ENCODE results near the gene LEMD3. TPM values are rescaled to one million over a fixed set of nuclear protein-coding genes. Genes with fewer than 3 reads are reported as not detected.
A peak's percentile ranks its signal among the peaks of the same experiment; 100 is the strongest.

LEMD3 gene
- total RNA-seq, 2 experiments from 2014 or later = 67.1 to 68.8 TPM

DNA sequence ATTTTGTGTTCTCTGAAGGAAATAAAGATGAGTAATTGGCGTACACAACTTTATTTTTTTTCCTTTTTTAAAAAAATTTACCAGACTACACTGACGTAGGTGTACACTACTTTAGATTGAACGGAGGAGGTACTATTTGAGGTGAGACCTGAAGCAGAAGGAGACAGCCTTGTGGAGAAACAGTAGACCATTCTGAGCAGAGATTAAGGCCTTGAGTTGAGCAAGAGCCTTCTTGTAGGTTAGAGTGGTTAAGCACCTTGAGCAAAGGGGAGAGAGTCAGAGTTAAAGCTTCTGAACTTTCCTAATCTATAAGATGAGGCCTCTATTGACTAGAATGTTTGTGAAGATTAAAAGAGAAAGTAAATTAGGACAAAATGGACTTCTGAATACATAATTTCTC lies 2.5 kb downstream of the LEMD3 start:
- H3K9me3 ChIP-seq (ENCODE audit: control insufficient read depth in 1 of 2, insufficient read depth in 1 of 2, low read length in 2 of 2) = no peaks in the 10 kb centered on the region
- peaks cover 24% of the 10 kb centered on the region for H3K4me1 Mint-ChIP-seq (ENCODE audit: low read depth)
- intact Hi-C loops (cut with DNase I, micrococcal nuclease) = loop anchor here (5.0 to 10.0 kb wide), 6 partner anchors 35 to 1133 kb away; partner anchors contain the start of genes HELB (in 1 of the 2), KICS2 (in 1 of the 2), LLPH (in 1 of the 2) and XPOT (in 1 of the 2)
- no peak overlapping the region for H3K27ac ChIP-seq (ENCODE audit: low read depth in 1 of 2, low read length in 2 of 2)
- ATAC-seq (ENCODE audit: poor library complexity) (peak; percentile 35), DNase-seq (peak in 3 of 14 experiments; percentile 19 to 69 (median 53))
- TF ChIP-seq, protein P1, sequence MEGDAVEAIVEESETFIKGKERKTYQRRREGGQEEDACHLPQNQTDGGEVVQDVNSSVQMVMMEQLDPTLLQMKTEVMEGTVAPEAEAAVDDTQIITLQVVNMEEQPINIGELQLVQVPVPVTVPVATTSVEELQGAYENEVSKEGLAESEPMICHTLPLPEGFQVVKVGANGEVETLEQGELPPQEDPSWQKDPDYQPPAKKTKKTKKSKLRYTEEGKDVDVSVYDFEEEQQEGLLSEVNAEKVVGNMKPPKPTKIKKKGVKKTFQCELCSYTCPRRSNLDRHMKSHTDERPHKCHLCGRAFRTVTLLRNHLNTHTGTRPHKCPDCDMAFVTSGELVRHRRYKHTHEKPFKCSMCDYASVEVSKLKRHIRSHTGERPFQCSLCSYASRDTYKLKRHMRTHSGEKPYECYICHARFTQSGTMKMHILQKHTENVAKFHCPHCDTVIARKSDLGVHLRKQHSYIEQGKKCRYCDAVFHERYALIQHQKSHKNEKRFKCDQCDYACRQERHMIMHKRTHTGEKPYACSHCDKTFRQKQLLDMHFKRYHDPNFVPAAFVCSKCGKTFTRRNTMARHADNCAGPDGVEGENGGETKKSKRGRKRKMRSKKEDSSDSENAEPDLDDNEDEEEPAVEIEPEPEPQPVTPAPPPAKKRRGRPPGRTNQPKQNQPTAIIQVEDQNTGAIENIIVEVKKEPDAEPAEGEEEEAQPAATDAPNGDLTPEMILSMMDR (IDR thresholded peaks at IDR 0.05) = no peak
- peak overlapping the region; percentile 19 for H3K4me3 ChIP-seq (ENCODE audit: low read length)
- ChIA-PET POLR2A (interaction anchor here (1.2 kb wide), 1 partner anchor 16 kb away, joined by 3 read pairs; no protein-coding TSS in a partner anchor), CTCF (no interaction called here)
- peaks cover 38% of the 10 kb centered on the region for H3K36me3 Mint-ChIP-seq (ENCODE audit: low read depth)
- peak overlapping the region; percentile 84 for H3K4me3 Mint-ChIP-seq
- H3K27me3 ChIP-seq (ENCODE audit: control insufficient read depth in 1 of 2, insufficient read depth in 2 of 2, low read length in 2 of 2) = no peaks in the 10 kb centered on the region
- H3K9me3 Mint-ChIP-seq = no peaks in the 10 kb centered on the region
- peaks cover 24% of the 10 kb centered on the region for H3K4me1 ChIP-seq (ENCODE audit: insufficient read depth, low read length)
- peak overlapping the region; percentile 99 for H3K27ac Mint-ChIP-seq
- no peaks in the 10 kb centered on the region for H3K27me3 Mint-ChIP-seq
- peaks cover 12% of the 10 kb centered on the region for H3K36me3 ChIP-seq (ENCODE audit: insufficient read depth, low read length)

DNA sequence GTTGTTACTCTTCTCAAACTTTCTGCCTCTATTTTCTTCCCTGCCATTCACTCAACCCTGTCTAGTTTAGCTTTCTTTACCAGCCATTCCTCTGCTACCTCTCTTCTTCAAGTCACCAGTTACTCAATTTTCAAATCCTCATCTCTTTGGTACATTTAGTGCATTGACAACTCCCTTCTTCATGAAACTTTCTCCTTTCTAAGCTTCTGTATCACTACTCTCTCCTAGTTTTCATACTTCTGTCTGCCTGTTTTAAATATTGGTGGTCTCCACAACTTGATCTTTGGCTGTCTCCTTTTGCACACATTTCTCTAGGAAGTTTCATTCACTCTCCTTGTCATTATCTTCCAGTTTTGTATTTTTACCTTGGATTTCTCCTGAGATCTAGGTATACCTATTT lies 6.0 kb downstream of the LEMD3 start:
- no peak overlapping the region for H3K4me3 Mint-ChIP-seq
- peaks cover 12% of the 10 kb centered on the region for H3K4me1 Mint-ChIP-seq (ENCODE audit: low read depth)
- TF ChIP-seq, protein P1 (IDR thresholded peaks at IDR 0.05) = no peak
- H3K27me3 ChIP-seq (ENCODE audit: control insufficient read depth in 1 of 2, insufficient read depth in 2 of 2, low read length in 2 of 2) = no peaks in the 10 kb centered on the region
- ChIA-PET CTCF (no interaction called here), POLR2A (no interaction called here)
- no peak for ATAC-seq (ENCODE audit: poor library complexity)
- H3K4me1 ChIP-seq (ENCODE audit: insufficient read depth, low read length) = peaks cover 17% of the 10 kb centered on the region
- peaks cover 19% of the 10 kb centered on the region for H3K36me3 ChIP-seq (ENCODE audit: insufficient read depth, low read length)
- no peak overlapping the region for H3K4me3 ChIP-seq (ENCODE audit: low read length)
- no peaks in the 10 kb centered on the region for H3K27me3 Mint-ChIP-seq
- intact Hi-C loops (cut with DNase I, micrococcal nuclease) = loop anchor here in 1 of 2 experiments (10.0 kb wide), 2 partner anchors 951 to 1129 kb away; partner anchors contain the start of genes HELB and KICS2
- no peaks in the 10 kb centered on the region for H3K9me3 Mint-ChIP-seq
- no peak overlapping the region for H3K27ac ChIP-seq (ENCODE audit: low read depth in 1 of 2, low read length in 2 of 2)
- no peak for DNase-seq
- H3K9me3 ChIP-seq (ENCODE audit: control insufficient read depth in 1 of 2, insufficient read depth in 1 of 2, low read length in 2 of 2) = no peaks in the 10 kb centered on the region
- H3K27ac Mint-ChIP-seq = no peak overlapping the region
- peaks cover 31% of the 10 kb centered on the region for H3K36me3 Mint-ChIP-seq (ENCODE audit: low read depth)

DNA sequence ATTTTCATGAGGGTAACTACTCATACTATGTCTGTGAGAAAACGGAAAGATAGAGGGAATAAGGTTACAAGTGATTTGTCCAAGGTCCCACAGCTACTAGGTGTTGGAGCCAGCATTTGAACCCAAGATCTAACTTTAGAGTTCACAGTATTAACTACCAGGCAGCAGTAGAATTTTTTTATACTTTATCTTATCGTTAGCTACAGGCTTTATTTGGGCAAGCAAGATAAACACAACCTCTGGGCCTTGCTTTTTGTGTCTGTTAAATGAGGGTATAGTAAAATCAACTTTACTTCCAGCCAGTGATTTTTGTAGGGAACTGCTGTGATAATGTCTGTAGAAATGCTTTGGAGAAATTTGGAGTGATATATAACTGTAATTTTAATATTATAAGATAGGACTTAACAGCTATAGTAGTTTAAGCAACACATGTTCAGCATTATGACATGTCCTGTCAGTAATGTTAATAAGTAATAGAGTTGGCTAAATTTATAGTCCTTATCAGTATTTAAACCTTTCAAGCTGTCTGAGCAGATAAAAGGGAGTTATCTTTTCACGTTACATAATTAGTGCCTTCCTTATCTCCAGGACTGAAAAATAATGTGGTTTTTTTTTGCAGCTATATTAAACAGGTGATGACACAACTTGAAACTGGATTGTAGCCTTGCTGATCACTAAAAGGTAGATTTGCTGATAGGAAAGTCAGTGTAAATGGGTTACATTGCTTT lies 12.8 kb downstream of the LEMD3 start:
- no peak overlapping the region for H3K27ac Mint-ChIP-seq
- no peak overlapping the region for H3K27ac ChIP-seq (ENCODE audit: low read depth in 1 of 2, low read length in 2 of 2)
- no peak for DNase-seq
- H3K9me3 Mint-ChIP-seq = no peaks in the 10 kb centered on the region
- H3K4me1 Mint-ChIP-seq (ENCODE audit: low read depth) = peaks cover 68% of the 10 kb centered on the region
- ChIA-PET POLR2A (interaction anchor here (4.5 to 5.3 kb wide), 2 partner anchors 13 to 14 kb away, joined by 29 to 32 read pairs; partner anchors contain the start of gene LEMD3), CTCF (interaction anchor here (1.5 kb wide), 1 partner anchor 50 kb away, joined by 4 read pairs; no protein-coding TSS in a partner anchor)
- H3K27me3 Mint-ChIP-seq = no peaks in the 10 kb centered on the region
- peaks cover 26% of the 10 kb centered on the region for H3K36me3 Mint-ChIP-seq (ENCODE audit: low read depth)
- H3K4me3 Mint-ChIP-seq = no peak overlapping the region
- TF ChIP-seq, protein P1 (IDR thresholded peaks at IDR 0.05) = no peak
- intact Hi-C loops (cut with DNase I, micrococcal nuclease) = no loop called here
- H3K4me3 ChIP-seq (ENCODE audit: low read length) = no peak overlapping the region
- peaks cover 5% of the 10 kb centered on the region for H3K4me1 ChIP-seq (ENCODE audit: insufficient read depth, low read length)
- no peak for ATAC-seq (ENCODE audit: poor library complexity)
- H3K9me3 ChIP-seq (ENCODE audit: control insufficient read depth in 1 of 2, insufficient read depth in 1 of 2, low read length in 2 of 2) = no peaks in the 10 kb centered on the region
- H3K36me3 ChIP-seq (ENCODE audit: insufficient read depth, low read length) = peaks cover 5% of the 10 kb centered on the region
- H3K27me3 ChIP-seq (ENCODE audit: control insufficient read depth in 1 of 2, insufficient read depth in 2 of 2, low read length in 2 of 2) = no peaks in the 10 kb centered on the region
